ENCODE results near the gene NELL2. TPM values are rescaled to one million over a fixed set of nuclear protein-coding genes. Genes with fewer than 3 reads are reported as not detected.

The NELL2 gene
- total RNA-seq, 1 donor from 2014 or later, result 27.1 TPM

Other genes starting within 250 kb of the NELL2 start
- 0.10 TPM in 1 of 2 replicates, not detected in the other for gene DBX2, start 174.8 kb upstream of the NELL2 start, total RNA-seq (ENCODE audit: low replicate concordance)